HG03045 (cell line): ENCODE data around the gene EHD3.
A peak's percentile ranks its signal among the peaks of the same experiment; 100 is the strongest.

ENCODE experiments used
- ATAC-seq: cut with Tn5 transposase; IDR thresholded peaks from one replicate; pipeline ENCODE4 v1.9.1; 2021; ENCODE audit warnings: mild to moderate bottlenecking, moderate library complexity; ENCODE audit not compliant: unreplicated experiment

Gene EHD3

GRCh38 chr2:31233741-31234682 is at the start of gene EHD3:
TSS of gene EHD3 (plus strand) at chr2:31234152. CDS start at chr2:31234622, 470 bp downstream.
- peak; percentile 90 for ATAC-seq

GRCh38 chr2:31187166-31187565 is 46.8 kb upstream of the EHD3 start:
- ATAC-seq = no peak

GRCh38 chr2:31188131-31188530 is 45.8 kb upstream of the EHD3 start:
- ATAC-seq = no peak

- no peak for ATAC-seq
Measured at GRCh38 chr2:31189141-31189540, 44.8 kb upstream of the EHD3 start.

- no peak for ATAC-seq
Measured at GRCh38 chr2:31190188-31190587, 43.8 kb upstream of the EHD3 start.

GRCh38 chr2:31191931-31192330 is 42.0 kb upstream of the EHD3 start:
- no peak for ATAC-seq

GRCh38 chr2:31192396-31192795 is 41.6 kb upstream of the EHD3 start:
- no peak for ATAC-seq

- no peak for ATAC-seq
Measured at GRCh38 chr2:31192851-31193392, 41.0 kb upstream of the EHD3 start.

- no peak for ATAC-seq
Measured at GRCh38 chr2:31193806-31194205, 40.1 kb upstream of the EHD3 start.

GRCh38 chr2:31196622-31197021 is 37.3 kb upstream of the EHD3 start:
- ATAC-seq = no peak

GRCh38 chr2:31197166-31197565 is 36.8 kb upstream of the EHD3 start:
- ATAC-seq = no peak

- no peak for ATAC-seq
Measured at GRCh38 chr2:31197669-31198068, 36.3 kb upstream of the EHD3 start.

- no peak for ATAC-seq
Measured at GRCh38 chr2:31199206-31199605, 34.7 kb upstream of the EHD3 start.

- no peak for ATAC-seq
Measured at GRCh38 chr2:31200972-31201371, 33.0 kb upstream of the EHD3 start.

GRCh38 chr2:31202041-31202440 is 31.9 kb upstream of the EHD3 start:
- ATAC-seq = no peak

- no peak for ATAC-seq
Measured at GRCh38 chr2:31202833-31203232, 31.1 kb upstream of the EHD3 start.

- ATAC-seq = no peak
Measured at GRCh38 chr2:31203916-31204315, 30.0 kb upstream of the EHD3 start.

GRCh38 chr2:31204783-31205182 is 29.2 kb upstream of the EHD3 start:
- no peak for ATAC-seq

- ATAC-seq = no peak
Measured at GRCh38 chr2:31205186-31205585, 28.8 kb upstream of the EHD3 start.

GRCh38 chr2:31205613-31206012 is 28.3 kb upstream of the EHD3 start:
- ATAC-seq = no peak

GRCh38 chr2:31207790-31208189 is 26.2 kb upstream of the EHD3 start:
- no peak for ATAC-seq

- no peak for ATAC-seq
Measured at GRCh38 chr2:31208240-31208639, 25.7 kb upstream of the EHD3 start.
